ENCODE data around the gene CCDC138. TPM values are rescaled to one million over a fixed set of nuclear protein-coding genes. Genes with fewer than 3 reads are reported as not detected.

Gene CCDC138
- total RNA-seq, 1 experiment from 2014 or later: 9.7 TPM

GRCh38 chr2:108896741-108897140, 110.2 kb downstream of the CCDC138 start:
- no peak for DNase-seq (ENCODE audit: low read depth)

GRCh38 chr2:108898315-108899082, 111.9 kb downstream of the CCDC138 start:
- DNase-seq (ENCODE audit: low read depth): no peak

GRCh38 chr2:108904680-108905079, 118.1 kb downstream of the CCDC138 start:
- DNase-seq (ENCODE audit: low read depth): no peak

- DNase-seq (ENCODE audit: low read depth): no peak
These were observed 118.6 kb downstream of the CCDC138 start for GRCh38 chr2:108905176-108905575.

GRCh38 chr2:108905906-108906305, 119.3 kb downstream of the CCDC138 start:
- DNase-seq (ENCODE audit: low read depth): no peak

- no peak for DNase-seq (ENCODE audit: low read depth)
These were observed 120.0 kb downstream of the CCDC138 start for GRCh38 chr2:108906403-108907077.

- no peak for DNase-seq (ENCODE audit: low read depth)
These were observed 121.5 kb downstream of the CCDC138 start for GRCh38 chr2:108907822-108908712.

GRCh38 chr2:108908713-108909070, 122.1 kb downstream of the CCDC138 start:
- no peak for DNase-seq (ENCODE audit: low read depth)

- DNase-seq (ENCODE audit: low read depth): no peak
These were observed 122.8 kb downstream of the CCDC138 start for GRCh38 chr2:108909275-108909823.

- no peak for DNase-seq (ENCODE audit: low read depth)
These were observed 123.5 kb downstream of the CCDC138 start for GRCh38 chr2:108910011-108910431.

- DNase-seq (ENCODE audit: low read depth): no peak
These were observed 124.2 kb downstream of the CCDC138 start for GRCh38 chr2:108910541-108911396.

GRCh38 chr2:108911401-108911800, 124.8 kb downstream of the CCDC138 start:
- DNase-seq (ENCODE audit: low read depth): no peak

GRCh38 chr2:108911807-108912628, 125.4 kb downstream of the CCDC138 start:
- DNase-seq (ENCODE audit: low read depth): no peak

- DNase-seq (ENCODE audit: low read depth): no peak
These were observed 126.0 kb downstream of the CCDC138 start for GRCh38 chr2:108912629-108912902.

- DNase-seq (ENCODE audit: low read depth): no peak
These were observed 129.7 kb downstream of the CCDC138 start for GRCh38 chr2:108916122-108916795.

GRCh38 chr2:108916796-108917421, 130.3 kb downstream of the CCDC138 start:
- DNase-seq (ENCODE audit: low read depth): no peak

- DNase-seq (ENCODE audit: low read depth): no peak
These were observed 131.0 kb downstream of the CCDC138 start for GRCh38 chr2:108917526-108917925.

GRCh38 chr2:108918156-108918874, 131.7 kb downstream of the CCDC138 start:
- DNase-seq (ENCODE audit: low read depth): no peak

- DNase-seq (ENCODE audit: low read depth): no peak
These were observed 132.4 kb downstream of the CCDC138 start for GRCh38 chr2:108918941-108919341.

All from M059J (cell line).